KG1 (cell line): ENCODE measurements around the gene PIGV.

Source experiments
- DNase-seq: peaks from one replicate; lab custom pipeline; 2025; lab: John Stamatoyannopoulos, UW

PIGV gene

DNA sequence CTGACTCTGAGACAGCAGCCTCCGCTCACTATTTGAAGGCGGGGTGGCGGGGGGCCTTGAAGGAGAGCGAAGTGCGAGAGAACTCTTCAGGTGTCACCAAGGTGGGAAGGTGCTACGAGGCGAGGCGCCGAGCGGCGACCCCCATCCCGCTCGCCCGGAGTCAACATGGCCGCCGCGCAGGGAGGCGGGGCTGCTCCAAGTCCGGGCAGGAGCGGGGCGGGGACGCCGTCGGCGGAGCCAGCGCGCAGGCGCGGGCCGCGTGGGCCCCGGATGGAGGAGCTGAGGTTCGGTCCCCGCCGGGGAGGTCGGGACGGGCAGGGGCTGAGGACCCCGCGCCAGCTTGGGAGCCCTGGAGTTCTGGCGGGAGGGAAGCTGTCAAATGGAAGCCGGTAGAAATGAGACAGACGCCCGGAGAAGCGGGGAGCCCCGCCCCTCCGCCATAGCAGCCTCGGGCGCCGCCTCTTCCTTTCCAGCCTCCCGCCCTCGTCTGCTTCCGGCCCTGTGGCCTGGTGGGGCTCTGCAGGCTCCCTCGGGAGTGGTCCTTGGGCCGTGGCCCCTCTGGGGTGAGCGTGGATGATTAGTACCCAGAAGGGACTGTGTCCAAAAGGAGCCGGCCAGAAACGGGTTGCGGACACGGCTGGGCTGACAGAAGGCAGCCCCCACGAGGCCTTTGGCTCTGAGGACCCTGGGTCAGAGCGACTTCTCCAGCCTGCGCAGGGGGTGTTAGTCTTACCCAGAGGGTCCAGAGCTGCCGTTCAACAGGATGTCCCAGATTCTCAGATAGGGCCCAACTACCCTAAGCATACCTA lies at the start of gene PIGV:
Gene PIGV, plus strand, starts transcription at position 245 of the 809 bp plus-strand sequence. CDS start 2,866 bp downstream, outside the sequence.
- peak; percentile 96 for DNase-seq

DNA sequence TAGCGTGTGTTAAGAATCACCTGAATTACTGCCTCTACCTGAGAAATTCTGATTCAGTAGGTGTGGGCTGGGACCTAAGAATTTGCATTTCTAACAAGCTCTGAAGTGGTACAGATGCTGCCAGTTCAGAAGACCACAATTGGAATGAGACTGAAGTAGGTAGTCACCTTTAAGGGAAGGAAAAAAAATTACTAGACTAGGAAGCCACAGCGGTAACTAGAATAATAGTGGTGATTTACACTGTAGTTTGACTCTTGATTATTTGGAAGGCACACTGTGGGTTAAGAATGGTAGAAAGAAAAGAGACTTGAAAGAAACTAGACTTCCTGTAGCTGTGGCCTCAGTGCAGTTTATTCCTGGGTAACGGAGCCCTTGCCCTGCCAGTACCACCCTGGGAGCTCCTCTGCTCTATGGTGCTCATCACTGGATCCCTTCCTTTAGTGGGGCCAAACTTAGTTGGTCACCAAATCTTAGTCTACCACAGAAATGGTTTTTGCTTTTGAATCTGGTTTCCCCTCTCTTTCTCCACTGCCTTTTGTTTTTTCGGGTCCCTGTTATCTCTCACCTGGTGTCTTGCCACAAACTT lies 48.3 kb upstream of the PIGV start:
- no peak for DNase-seq

DNA sequence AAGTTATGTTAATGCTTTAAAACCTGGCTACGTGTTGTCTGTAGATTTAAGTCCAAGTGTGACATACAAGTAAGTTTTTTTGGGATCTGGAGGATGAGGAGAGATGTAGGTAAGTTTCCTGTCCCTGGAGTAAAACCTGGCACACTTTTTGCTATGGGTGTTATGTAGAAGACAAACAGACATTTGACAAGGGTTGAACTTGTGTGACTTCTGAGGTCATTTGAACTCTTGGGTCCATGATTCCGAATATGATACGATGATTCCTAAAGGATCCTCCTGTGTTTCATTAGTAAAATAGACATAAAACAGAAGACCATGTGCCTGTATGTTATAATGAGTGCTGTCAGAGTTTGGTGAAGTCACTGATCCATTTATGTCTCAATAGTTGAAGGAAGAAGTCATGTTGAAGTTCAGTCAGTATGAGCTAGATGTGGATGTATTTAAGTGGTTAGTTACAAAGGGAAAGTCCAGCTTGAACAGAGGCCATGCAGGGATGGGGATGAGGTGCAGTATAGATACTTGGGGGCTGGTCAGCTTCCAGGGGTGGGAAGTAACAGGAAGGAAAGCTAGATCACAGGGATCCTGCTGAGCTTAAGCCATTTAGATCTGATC lies 47.6 kb upstream of the PIGV start:
- no peak for DNase-seq

DNA sequence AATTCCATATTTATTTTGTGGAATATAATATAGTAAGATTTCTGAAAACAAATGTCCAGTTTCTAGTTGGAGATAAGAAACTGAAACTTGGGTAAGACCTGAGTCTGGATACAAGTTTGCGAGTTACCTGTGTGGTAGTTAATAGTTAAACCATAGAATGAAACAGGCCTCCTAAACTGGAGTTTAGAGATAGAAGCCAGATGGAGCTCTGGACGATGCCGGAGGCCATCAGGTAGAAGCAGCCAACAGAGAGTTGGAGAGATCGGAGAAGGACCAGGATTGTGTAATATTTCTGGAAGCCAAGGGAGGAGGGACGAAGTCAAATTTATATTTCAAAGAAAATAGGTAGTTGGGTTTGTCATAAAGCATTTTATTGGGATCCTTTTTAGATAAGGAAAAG lies 46.8 kb upstream of the PIGV start:
- no peak for DNase-seq

DNA sequence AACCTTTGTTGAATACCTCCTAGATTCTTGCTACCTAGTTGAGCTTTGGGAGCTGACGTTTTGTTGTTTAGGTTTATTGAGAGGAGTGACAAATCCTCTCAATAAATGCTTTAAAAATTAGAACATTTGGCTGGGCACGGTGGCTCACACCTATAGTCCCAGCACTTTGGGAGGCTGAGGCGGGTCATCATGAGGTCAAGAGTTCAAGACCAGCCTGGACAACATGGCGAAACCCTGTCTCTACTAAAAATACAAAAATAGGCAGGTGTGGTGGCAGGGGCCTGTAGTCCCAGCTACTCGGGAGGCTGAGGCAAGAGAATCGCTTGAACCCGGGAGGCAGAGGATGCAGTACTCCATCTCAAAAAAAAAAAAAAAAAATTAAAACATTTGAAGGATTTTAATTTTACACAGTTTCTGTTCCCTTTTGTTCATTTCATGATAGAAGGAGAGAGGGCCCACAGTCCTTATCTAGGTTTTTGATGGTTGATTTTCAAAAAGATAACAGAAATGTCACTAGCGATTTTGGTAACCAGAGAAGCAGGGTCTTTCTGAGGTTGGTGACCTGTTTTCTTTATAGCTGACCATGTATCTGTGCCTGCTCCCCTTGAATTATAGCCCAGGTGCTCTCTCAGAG lies 44.2 kb upstream of the PIGV start:
- no peak for DNase-seq

DNA sequence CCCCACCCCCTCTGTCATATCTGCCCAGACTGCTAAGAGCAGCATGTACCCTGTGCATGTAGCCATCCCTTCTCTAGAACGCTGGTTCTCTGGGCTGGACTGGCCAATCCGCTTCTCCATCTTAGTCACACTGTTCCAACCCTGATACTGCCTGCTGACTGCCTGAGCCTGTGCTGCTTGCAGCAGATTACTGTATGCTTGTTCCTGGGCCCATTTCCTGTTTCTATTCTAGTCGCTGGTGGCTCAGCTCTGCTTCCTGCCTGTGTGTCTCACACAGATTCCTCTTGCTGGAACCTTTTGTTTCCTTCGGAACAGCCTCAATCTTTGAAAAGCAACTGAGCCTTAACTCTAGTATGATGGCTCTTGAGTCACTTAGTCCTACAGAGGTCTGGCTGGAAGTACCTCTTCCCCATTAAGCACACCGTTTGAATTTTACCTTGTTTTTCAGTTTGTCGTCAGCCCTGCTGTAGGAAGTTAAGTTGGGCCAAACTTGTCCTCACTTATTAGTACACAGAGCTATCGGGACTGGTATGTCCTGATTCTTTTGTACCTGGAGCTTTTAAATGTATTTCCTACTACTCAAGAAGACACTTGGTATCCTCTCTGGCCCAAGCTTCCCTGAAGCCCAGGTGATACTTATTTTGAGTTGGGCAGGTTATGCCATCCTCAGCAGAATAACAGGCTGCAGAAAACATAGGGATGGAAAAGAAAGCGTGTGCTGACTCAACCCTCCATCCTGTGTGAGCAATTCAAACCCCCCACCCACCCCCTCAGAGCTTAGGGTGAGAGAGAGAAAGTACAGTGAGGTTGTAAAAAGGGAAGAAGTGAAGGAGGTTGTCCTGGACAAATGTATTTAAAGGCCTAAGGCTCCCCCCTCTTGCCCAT lies 43.4 kb upstream of the PIGV start:
- DNase-seq, result peak; percentile 80

DNA sequence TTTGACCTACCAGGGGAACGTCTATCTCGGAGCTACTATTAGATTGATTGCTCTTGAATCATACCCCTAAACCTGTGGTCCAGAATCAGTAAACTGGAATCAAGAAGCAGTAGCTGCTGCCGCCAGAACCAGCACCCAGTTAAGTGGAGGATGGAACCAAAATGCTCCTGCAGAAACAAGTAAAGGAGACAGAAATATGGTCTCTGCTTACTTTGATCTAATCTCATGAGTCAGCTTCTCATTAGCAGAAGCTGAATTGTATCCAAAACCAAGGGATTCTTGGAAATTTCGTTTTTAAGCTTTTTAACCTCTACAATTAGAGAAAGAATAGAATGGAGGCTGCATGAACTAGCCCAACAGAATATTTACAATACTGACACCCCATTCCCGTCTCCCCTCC lies 42.6 kb upstream of the PIGV start:
- DNase-seq, result no peak

DNA sequence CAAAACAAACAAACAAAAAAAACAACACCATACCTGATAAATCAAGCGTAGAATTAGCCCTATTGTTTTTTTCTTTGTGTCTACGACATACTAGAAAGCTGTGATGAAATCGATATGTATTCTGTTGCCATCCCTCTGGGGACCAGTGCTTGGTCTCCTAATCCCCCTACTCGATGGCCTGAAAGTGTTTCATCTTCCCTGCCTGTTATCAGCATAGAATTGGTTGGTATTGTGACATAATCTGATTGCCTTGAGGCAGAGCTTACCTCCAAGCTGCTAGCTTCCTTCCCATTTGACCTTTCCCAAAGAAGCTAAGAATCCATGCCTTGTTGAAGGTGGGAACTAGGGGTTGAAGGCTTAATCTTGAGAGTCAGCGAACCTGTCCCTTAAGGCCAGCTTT lies 40.7 kb upstream of the PIGV start:
- no peak for DNase-seq

DNA sequence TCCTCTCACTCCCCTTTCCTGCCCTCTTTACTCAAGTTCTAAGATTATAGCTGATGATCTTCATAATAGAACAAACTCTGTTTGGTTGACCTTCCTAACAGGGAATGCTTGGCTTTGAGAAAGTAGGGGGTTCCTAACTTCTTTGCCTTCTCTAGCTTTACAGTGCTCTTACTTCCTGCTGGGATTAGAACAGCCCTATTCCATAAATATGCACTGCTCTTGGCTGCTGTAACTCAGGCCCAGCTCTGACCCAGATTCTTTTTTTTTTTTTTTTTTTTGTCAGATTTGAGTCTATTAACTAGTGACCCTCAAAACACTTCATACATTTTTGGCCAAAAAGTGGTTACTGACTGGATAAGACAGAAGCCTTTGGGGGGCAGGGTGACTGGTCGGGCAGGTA lies 39.4 kb upstream of the PIGV start:
- DNase-seq, result no peak

DNA sequence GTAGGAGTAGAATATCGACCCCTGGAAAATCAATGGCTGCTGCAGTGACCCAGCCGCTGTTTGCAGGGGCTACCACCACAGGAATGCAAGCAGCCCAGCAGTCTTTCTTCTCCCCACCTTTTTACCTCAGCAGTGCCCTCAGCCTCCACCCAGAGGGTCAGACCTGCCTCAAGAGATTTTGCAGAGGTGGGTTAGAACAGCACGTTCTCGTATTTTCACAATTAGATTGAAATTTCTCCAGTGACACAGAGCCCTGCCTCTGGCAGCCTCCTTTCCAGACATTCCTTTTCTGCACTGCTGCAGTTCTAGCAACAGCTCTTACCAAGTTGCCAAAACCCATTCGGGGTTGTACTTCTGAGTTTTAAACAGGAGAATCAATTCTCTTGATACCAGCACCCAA lies 38.3 kb upstream of the PIGV start:
- no peak for DNase-seq

DNA sequence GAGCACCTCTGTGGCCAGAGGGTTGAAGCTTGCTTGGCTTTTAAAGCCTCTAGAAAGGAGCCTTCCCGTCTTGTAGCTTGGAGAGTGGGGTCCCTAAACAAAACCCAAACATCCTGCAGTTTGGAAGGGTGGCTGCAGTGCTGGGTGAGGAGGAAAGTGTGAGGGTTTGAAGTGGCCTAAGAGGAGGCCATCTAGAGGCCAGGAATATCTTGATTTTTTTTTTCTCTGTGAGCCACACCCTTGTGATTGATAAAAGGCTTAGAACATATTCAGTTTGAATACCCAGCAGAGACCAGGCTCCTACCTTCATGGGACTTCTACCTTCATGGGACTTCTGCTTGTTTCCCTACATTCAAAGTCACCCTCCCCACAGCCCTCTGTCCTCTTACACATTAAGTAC lies 37.3 kb upstream of the PIGV start:
- DNase-seq, result no peak

DNA sequence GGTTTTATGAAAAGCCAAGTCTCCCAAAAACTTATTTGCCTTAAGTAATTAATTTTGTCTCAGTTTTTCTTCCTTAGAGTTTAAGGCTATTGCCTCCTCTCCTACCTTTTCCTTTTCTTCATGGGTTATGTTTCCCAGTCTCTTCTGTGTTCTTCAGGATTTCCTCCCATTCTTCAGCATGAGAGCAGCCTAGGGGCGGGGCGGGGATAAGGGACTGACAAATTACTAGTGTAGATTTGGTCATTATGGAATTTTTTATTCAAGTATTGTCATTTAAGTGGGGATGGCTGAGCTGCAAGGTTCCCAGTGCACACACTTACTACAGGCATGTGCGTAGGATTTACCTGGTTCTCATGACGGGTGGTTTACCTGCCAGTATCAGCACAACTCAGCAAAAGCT lies 35.2 kb upstream of the PIGV start:
- no peak for DNase-seq

DNA sequence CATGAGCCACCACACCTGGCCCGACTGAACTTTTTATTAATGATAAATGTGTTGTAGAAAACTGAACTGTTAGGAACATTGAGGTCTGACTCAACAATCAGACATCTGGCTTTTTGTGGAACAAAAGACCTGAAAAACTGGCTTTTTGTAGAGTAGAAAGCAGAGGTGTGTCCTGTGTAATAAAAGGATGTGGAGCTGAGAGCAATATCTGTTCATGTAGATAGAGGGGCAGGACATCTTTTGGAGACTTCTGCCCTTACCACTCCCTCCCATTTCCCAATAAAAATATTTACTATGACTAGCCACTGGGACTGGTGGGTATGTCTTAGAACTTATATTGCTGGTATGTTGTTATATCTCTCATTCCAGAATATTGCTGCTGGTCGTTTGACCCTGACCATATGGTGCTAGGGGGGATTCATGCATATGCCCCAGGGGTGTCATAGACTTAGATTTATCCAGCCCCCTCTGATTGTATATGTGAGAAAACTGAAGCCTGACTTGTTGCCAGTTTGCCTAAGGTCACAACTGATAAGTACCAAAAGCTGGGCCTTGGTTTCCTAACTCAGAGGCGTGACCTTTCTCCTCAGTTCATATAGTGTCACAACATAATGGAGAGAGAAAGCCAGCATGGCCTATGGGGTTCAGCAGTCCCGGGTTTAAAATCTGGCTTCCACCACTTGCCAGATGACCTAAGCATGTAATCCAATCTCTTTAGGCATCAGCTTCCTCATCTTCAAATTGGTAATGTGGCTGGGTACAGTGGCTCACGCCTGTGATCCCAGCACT lies 33.5 kb upstream of the PIGV start:
- DNase-seq, result no peak

DNA sequence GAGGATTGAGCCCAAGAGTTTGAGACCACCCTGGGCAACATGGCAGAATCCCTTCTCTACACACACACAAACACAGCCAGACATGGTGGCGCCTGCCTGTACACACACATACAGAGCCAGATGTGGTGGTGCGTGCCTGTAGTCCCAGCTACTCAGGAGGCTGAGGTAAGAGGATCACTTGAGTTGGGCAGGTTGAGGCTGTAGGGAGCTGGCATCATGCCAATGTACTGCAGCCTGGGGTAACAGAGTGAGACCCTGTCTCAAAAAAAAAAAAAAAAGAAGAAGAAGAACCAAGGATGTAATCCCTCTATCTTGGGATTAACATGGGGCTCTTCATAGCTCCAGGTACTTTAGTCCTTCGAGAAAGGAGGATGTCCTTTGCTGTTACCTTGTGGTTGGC lies 29.4 kb upstream of the PIGV start:
- no peak for DNase-seq

DNA sequence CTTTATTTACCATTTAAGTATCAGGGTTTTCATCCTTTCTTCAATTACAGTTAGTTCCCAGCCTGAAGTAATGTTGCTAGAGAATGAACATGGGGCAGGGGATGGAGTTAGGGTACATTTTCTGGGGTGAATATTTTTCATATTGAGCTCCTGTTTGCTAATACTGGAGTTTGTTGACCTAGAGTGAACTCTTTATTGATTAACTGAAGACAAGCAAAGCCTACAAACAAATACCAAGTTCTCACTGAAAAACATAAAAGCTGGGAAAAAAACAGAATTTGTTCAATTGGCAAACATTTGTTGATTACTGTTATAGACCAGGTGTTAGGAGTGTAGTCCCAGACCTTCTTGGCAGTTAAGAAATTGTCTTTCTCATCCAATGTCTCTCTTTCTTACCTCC lies 28.2 kb upstream of the PIGV start:
- DNase-seq, result no peak

DNA sequence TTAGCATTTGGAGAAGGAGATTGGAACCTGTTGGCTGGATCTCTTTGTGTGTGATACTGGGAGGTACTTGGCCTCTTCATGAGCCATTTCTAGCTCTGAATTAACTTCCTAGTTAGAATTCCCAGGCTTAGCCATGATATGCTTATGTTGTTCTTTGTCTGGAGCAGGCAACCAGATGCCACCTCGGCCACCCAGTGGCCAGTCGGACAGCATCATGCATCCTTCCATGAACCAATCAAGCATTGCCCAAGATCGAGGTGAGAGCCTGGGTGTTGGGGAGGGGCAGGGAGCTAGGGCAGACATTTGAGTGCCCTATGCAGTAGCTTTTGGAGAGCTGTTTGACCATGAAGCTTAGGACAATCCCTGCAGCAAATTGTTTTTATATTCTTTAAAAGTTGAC lies 26.5 kb upstream of the PIGV start:
- no peak for DNase-seq

DNA sequence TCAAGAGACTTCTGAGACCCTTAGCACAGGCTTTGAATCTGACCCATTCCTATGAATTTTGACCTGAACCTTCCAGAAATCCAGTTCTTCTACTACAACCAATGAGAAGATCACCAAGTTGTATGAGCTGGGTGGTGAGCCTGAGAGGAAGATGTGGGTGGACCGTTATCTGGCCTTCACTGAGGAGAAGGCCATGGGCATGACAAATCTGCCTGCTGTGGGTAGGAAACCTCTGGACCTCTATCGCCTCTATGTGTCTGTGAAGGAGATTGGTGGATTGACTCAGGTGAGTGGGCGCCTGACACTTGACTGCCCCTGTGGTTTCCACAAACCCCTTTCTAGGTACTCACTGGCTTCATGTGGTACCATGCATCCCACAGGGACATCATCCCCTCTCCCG lies 20.0 kb upstream of the PIGV start:
- DNase-seq, result no peak

DNA sequence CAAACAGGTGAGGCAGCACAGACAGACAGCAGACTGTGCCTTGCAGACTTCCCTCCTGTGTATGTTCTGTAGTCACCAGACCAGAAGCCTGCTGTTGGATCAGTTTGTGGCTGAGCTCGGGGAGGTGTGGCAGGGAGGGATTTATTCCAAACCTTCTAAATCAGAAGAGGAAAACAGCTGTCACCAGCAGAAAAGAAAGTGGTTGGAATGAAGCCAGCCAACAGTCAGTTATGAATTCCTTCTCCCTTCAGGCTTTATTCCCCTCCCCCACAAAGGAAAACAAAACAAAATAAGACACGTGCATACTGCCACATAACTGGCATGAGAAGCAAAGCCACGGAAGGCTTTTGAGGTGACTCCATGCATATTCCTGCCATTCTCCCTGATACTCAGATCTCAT lies 19.0 kb upstream of the PIGV start:
- no peak for DNase-seq

DNA sequence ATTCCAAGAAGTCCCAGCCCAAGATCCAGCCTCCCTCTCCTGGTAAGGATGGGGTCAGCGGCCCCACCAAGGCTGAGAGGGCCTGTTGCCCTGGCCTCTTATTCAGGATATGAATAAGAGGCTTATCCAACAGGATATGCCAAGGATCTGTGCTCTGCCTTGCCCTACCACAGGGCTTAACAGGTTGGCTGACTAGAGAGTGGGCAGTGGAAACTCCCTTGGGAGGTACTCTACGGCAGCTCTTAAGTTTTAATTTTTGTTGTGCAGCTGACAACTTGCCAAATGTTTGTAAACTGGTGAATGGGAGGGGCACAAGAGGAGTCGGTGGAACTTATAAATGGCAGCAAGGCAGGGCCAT lies 16.5 kb upstream of the PIGV start:
- DNase-seq, result no peak

DNA sequence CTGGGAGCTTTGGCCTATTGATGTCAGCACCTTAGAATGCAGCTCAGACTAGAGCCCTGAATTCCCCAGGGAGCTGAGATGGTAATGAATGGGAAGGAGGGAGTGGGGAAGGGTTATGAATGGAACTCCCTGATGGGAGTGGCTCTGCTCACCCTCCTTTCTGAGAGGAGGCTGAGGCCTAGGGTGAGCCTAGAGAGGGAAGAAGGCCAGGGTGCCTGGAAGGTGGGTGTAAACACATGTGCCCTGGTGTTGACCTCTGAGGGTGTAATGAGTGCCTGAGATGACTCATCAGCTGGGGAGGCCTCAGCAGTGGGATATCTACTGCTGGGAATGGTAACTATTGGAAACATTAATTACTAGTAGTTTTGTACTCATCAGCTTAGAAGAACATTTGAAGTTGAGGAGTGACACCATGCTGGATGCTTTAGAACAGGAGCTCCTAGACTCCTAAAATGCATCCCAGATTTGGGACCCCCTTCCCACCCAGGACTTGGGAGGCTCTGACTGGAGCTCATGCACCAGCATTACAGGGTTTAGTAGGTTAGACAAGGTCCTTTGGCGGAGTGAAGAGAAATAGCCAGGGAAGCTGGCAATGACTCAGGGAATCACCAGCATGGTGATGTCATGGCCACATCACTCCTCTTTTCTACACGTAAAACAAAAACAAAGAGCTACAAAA lies 16.0 kb upstream of the PIGV start:
- DNase-seq, result no peak

DNA sequence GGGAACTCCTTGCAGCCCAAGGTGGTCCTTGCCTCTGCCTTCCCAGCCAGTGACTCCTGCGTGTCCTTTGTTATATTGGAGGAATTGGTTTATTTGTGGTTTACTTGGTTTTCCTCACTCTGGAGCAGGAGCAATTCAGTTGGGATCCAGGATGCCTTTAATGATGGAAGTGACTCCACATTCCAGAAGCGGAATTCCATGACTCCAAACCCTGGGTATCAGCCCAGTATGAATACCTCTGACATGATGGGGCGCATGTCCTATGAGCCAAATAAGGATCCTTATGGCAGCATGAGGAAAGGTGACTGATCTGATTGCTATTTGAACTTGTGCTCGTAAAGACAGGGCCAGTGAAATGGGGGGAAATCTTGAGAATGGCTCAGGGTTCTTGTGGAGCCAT lies 15.1 kb upstream of the PIGV start:
- no peak for DNase-seq
